GM18507 (cell line): ENCODE results near the gene SAT2.
"Not testable (repeated sequence)": the region's sequence is repeated elsewhere in the genome, so short reads cannot be mapped to it uniquely, and the experiment has no call there.

Experiments
- DNase-seq: peaks from one replicate; pipeline ENCODE4 v3.0.0; 2011; ENCODE audit warnings: low read depth; ENCODE audit not compliant: insufficient read length; ENCODE audit errors: extremely low spot score
- FAIRE-seq: peaks from 2 replicates; lab custom pipeline; 2011; peaks lifted over from hg19 to GRCh38; lab: Jason Lieb, UNC

Gene SAT2

DNA sequence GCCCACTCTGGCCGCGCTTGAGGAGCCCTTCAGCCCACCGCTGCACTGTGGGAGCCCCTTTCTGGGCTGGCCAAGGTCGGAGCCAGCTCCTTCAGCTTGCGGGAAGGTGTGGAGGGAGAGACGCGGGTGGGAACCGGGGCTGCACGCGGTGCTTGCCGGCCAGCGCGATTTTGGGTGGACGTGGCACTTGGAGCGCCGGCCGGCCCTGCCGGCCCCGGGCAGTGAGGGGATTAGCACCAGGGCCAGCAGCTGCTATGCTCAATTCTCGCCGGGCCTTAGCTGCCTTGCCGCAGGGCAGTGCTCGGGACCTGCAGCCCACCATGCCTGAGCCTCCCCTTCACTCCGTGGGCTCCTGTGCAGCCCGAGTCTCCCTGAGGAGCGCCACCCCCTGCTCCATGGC lies 13.2 kb upstream of the SAT2 start:
- FAIRE-seq (no peak), DNase-seq (no peak)

DNA sequence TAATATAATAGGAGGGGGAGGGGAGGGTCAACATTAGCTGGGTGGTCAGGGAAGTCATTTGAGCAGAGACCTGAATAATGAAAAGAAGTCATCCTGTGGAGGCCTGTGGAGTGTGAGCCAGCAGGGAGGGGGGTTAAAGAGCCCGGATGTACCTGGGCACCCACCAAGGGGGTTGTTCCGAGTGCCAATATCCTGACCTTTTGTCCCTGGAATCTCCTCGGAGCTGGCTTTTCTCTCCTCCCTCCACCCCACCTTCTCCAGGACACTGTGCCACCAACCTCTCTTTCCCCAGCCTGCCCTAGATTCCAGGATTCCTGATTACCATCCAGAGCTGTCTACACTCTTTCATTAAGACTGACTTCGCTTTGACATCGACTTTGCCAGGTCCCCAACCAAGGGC lies 8.5 kb upstream of the SAT2 start:
- DNase-seq, result no peak
- no peak for FAIRE-seq

DNA sequence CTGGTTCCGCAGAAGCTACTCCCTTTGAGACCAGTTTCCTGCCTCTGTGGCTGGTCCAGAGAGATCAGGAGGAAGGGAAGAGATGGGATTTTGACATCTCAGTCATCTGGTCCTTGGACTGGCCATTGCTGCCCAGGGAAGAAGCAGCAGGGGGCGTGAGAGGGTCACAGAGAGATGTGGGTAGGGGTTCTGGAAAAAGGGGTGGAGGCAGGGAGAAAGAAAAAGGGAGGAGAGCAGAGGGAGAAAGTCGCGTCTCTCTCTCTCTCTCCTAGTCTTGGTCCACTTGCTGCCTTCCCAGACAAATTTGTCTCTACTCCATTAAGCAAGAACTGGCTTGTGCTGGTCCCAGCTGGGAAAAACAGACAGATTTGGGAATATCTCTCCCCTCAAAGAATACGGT lies 6.8 kb upstream of the SAT2 start:
- no peak for FAIRE-seq
- no peak for DNase-seq

DNA sequence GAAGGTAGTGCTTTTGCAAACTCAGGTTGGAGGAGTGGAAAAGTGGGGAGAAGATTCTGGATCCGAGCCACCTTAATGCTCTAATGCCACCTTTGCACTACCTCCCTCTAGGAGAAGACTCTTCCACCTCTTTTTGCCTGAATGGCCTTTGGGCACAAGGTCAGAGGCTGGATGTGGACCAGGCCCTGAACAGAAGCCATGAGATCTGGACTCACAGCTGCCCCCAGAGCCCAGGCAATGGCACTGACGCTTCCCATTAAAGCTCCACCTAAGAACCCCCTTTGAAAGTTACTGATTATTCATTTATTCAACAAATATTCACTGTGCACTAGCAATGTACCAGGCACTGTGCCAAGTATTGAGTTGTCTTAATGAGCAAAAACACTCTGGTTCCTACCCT lies 5.5 kb upstream of the SAT2 start:
- DNase-seq, result no peak
- FAIRE-seq, result no peak

DNA sequence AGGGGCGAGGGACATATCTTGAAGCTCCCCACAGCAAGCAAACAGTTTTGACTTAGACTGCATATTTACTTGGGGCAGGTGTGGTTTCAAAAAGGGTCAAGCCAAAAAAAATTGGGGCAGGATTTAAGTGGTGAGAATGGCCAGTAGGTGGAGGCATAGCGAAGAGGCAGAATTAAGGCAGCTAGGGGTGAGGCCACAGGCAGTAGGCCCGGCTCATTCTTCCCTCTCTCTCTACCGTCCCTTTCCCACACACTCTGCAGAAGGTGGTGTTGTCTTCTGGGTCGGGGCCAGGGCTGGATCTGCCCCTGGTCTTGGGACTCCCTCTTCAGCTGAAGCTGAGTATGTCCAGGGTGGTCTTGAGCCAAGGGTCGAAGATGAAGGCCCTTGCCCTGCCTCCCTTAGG lies 4.9 kb upstream of the SAT2 start:
- FAIRE-seq, result peak; percentile 75
- DNase-seq, result no peak

DNA sequence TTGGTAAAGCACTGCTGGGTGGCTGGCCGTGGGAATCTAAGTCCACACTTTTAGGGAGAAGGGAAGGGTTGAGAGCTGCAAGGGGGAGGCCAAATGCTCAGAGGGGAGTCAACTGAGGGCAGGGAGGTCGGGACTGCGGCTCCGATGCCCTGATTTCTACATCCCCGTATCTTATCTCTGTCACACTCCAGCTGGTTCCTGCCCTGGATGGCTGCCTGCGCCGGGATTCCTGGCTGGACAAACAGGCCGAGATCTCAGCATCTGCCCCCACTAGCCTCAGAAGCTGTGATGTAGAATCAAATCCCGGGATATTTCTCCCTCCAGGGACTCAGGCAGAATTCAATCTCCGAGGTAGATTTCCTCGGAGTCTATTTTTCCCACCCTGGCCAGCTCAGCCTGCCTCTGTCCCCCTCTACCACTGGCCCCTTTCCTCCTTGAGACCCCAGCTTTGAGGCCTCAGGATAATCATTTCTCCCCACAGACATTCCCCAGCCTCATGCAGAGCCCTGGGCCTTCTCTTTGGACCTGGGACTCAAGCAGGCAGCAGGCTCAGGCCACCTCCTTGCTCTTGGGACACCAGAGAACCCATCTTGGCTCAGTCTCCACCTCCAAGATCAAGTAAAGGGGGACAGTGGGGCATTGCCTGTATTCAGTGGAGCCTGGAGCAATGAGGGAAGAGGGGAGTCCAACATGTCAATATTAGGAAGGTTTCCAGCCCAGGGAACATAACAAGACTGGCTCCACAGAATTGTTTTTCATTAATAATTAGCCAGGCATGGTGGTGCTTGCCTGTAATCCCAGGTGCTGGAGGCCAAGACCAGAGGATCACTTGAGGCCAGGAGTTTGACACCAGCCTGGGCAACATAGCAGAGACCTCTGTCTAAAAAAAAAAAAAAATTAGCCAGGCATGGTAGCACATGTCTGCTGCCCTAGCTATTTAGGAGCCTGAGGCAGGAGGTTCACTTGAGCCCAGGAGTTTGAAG lies 4.1 kb upstream of the SAT2 start:
- DNase-seq, result no peak

DNA sequence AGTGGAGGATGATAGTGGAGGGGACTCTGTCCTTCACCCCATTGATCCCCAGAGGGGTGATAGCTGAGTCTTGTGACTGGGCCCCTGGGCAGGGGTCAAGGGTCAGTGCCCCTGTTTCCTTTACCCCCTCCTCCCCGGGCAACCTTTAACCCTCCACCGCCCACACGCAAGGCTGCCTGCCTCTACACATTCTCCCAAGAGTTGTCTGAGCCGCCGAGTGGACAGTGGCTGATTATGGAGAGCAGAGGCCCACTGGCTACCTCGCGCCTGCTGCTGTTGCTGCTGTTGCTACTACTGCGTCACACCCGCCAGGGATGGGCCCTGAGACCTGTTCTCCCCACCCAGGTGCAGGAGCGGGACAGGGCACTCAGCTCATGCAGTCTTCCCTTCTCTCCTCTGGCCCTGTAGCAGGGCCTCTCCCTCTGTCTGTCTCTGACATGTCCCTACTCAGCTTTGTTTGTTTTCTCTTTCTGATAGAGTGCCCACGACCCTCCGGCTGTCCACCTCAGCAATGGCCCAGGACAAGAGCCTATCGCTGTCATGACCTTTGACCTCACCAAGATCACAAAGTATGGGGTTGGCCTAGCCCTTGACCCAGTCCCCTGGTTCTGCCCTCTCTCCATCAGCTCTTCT lies 2.4 kb upstream of the SAT2 start, which contains the start of gene SHBG:
Gene SHBG (plus strand): TSS at position 197 of the 633 bp plus-strand sequence. CDS start 38 bp downstream, at position 235.
- no peak for DNase-seq

More for the DNA sequence above, 4.1 kb upstream of the SAT2 start:
- no peak for FAIRE-seq

DNA sequence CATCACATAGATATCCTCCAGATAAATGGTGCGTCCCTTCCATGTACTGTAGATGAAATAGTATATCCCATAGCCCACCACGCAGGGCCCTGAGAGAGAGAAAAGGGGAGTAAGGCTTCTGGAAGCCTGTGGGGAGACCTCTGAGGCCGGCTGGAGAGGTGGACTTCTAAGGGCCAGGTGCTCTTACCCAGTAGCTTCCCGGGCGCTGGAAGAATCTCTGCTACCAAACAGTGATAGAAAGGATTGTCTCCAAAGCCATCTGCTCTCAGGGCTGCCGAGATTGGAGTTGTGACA lies 718 bp downstream of the SAT2 start:
- FAIRE-seq, result no peak
- DNase-seq, result no peak

More for the DNA sequence above, 2.4 kb upstream of the SAT2 start, which contains the start of gene SHBG:
- no peak for FAIRE-seq

DNA sequence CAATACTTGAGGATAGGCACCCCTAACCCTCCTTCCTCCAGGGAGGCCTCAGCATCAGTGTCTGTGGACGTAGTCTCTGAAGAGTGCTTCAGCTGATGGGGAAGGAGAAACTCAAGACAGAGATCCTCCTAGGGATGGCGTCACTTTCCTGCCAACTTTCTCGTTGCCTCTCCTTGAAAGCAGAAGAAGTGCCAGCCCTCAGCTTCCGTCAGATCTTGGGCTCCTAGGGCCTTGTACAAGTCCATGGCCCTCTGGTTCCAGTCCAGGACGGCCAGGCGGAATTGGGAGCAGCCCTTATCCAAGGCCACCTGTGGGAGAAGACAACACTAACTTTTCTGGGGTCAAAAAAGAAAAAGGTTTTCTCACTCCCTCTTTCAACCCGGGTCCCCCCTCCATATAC lies 1.3 kb downstream of the SAT2 start:
- DNase-seq (no peak), FAIRE-seq (no peak)

DNA sequence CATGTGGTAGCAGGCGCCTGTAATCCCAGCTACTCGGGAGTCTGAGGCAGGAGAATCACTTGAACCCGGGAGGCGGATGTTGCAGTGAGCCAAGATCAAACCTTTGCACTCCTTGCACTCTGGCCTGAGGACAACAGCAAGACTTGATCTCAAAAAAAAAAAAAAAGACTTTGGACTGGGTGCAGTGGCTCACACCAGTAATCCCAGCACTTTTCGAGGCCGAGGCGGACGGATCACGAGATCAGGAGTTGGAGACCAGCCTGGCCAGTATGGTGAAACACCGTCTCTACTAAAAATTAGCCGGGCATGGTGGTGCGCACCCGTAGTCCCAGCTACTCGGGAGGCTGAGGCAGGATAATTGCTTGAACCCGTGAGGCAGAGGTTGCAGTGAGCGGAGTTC lies 1.9 kb downstream of the SAT2 start:
- not testable (repeated sequence) for FAIRE-seq, DNase-seq

DNA sequence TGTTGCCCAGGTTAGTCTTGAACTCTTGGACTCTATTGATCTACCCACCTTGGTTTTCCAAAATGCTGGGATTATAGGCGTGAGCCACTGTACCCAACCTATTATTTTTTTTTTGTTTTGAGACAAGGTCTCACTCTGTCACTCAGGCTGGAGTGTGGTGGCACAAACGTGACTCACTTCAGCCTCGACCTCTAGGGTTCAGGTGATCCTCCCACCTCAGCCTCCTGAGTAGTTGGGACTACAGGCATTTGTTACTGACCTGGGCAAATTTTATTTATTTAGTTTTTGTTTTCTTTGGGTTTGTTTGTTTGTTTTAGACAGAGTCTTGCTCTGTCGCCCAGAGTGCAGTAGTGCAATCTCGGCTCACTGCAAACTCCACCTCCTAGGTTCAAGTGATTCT lies 4.0 kb downstream of the SAT2 start:
- DNase-seq, result no peak
- FAIRE-seq, result no peak

DNA sequence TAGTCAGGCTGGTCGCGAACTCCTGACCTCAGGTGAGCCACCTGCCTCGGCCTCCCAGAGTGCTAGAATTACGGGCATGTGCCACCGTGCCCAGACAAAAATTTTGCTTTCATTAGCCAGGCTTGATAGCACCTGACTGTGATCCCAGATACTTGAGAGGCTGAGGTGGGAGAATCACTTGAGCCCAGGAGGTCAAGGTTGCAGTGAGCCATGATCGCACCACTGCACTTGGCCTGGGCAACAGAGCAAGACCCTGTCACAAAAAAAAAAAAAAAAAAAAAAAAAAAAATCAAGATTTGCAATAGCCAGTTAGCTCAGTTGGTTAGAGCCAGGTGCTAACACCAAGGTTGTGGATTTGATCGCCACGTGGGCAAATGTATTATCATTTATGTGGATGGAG lies 6.8 kb downstream of the SAT2 start:
- DNase-seq, result no peak

DNA sequence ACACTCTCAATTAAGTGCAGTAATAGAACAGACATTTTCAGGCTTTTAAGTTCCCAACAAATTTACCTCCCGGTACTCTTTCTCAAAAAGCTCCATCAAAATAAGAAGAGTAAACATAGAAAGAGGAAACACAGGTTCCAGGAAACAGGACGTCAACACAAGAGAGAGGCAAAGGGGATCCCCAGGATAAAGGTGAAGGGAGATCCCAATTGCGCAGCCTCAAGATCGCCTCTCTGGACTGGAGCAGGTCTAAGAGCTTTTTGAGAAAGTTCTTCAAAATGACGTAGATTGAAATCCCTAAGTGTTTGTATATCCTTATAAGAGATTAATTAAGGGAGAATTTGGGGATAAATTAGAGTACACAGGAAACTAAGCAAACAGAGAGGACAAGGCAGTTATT lies 9.0 kb downstream of the SAT2 start:
- FAIRE-seq, result no peak
- DNase-seq, result no peak

More for the DNA sequence above, 6.8 kb downstream of the SAT2 start:
- no peak for FAIRE-seq

DNA sequence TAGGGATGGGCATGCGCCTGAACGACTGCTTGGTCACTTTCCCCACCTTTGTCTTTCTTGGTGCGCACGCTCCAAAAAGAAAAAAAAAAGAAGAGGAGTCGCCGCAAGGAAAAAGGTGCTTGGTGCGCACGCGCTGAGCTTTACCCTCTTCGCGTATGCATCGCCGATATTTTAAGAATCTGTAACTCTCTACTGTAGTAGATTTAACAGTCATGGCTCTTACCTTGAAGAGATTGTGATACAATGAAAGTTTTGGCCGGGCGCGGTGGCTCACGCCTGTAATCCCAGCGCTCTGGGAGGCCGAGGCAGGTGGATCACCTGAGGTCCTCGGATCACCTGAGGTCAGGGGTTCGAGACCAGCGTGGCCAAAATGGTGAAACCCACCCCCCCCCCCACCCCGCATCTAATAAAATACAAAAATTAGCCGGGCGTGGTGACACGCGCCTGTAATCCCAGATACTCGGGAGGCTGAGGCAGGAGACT lies 12.3 kb downstream of the SAT2 start:
- no peak for DNase-seq
- no peak for FAIRE-seq

DNA sequence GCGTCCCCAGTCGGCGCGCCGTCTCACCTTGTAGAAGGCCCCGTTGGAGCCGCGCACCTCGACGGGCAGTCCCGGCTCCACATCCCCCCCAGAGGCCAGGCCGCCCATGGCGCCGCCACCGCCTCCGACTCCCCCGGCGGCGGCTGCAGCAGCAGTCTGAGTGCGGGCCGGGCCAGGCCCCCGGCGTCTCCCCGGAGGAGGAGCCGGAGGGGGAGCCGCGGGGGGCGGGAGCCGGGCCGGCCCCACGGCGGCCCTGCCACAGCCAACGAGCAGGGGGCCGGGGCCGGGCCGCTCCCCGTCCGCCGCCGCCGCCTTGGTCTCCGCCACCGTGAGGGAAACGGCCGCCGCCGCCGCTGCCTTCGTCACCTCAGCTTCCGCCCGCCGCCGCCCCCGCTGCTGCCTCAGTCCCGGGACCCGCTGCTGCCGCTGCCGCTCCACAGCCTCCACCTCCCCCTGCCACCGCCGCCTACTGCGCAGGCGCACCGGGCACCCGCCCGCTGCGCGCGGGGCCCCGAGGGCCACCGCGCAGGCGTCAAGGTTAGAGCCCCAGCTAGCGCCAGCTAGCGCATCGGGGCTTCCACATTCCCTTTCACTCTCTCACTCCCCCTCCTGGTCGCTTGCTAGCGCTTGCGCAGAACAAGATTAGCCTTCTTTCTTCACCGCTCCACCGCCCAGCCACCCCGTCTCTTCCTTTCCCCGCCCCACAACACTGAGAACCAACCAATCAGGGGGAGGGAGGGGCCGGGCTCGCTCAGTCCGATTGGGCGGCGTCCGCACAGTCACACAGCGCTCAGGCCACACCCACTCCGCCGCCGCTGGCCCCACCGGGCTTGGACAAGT lies 13.0 kb downstream of the SAT2 start, which contains the start of gene FXR2:
Gene FXR2 (minus strand): TSS at position 473 of the 840 bp plus-strand sequence. CDS start 365 bp downstream, at position 108.
- DNase-seq (peak; percentile 99), FAIRE-seq (peak; percentile 100)

DNA sequence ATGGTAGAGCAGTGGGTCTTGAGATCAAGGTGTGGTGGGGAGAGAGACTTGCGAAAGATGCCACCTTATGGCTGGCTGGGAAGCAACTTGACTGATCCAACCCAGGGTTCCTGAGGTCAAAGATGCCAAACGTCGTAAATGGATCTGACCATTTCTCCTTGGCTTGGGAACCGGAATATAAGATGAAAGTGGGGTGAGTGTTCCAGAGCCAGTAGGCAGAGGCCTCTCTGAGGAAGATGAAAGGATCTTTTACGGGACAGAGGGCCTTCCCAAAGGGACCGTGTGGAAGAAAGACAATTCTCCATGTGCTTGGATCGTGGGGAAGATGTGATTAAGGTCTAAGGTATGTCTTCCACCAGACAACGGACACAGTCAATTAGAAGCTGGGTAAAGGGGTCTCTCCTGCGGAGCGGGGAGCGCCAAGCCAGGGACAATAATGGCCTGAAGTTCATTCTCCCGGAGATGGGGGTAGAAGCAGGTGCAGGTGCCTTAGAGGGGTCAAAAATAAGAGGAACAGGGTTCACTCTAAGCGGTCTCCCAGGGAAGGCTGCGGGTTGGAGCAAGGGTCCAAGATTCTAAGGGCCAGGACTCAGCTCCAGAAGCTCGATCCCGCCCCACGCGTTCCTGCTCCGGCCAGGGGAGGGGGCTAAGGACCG lies 13.7 kb downstream of the SAT2 start:
- FAIRE-seq (no peak), DNase-seq (no peak)

DNA sequence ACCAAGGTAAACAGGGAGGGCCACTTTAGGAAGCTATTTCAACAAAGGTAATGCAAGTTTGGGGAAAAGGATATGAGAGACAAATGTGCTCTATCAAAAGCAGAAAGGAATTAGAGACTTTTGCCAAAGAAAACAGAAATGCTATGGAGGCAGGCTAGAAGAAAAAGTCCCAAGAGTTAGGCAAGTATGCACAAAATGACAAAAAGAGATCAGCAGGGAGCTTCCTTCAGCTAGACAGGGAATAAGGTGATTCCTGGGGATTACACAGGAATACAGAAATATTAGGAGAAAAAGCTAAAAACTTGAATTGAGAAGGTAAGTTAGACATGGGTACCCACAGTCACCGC lies 15.4 kb downstream of the SAT2 start:
- no peak for DNase-seq
- no peak for FAIRE-seq

DNA sequence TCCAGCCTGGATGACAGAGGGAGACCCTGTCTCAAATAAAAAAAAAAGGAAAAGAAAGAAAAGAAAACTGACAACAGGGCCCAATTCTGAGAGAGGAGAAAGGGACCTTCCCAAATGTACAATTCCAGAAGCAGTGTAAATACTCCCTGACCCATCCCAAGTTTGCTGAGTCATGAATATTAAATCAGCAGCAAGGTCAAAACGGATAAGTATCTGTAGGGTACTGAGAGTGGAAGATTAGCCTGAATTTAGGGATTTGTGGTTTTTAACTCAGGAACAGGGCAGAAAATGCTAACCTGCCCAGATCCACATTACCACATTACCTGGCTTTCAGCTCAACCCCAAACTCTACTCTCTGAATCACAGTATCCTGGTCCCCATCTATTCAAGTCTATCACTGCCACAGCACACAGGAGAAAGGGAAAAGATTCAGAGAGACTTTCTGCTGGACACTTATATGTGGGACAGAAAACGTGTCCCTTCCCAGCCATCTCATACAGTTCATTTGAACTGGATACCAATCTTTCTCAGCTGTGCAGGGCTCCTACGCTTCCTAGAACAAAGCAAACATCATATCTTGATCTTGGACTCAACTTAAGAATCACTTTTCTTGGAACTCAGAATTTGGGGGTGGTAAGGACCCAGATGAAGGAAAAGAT lies 15.9 kb downstream of the SAT2 start:
- FAIRE-seq (no peak), DNase-seq (no peak)

DNA sequence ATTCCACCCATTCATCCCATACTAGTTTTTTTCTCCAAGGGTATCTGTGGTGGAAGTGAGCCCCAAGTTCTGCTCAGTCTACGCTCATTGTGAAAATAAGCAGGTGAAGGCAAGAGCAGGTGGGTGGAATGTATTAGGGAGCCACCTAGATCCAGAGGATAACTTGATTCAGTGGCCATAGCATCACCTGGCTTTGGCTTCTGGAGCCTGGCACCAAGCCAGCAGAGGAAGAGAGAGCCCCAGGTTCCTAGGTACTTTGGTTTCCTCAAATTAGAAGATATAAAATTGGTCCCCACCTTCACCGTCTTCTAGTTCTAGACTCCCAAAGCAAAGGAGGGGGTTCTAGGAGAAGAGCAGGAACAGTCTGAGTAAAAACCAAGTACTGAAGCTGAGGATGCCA lies 17.0 kb downstream of the SAT2 start:
- no peak for FAIRE-seq

More for the DNA sequence above, 17.0 kb downstream of the SAT2 start:
- no peak for DNase-seq
